ENCODE measurements around the gene HS6ST3.

GRCh38 chr13:96743296-96744089 is 653.6 kb downstream of the HS6ST3 start:
- no peak for TF ChIP-seq CTCF (IDR thresholded peaks at IDR 0.05 in 4 of 5, conservative IDR thresholded peaks at IDR 0.05 in 1 of 5)
- TF ChIP-seq POLR2A (IDR thresholded peaks at IDR 0.05) = no peak
